MM.1S (cell line): ENCODE results near the gene MYL6B.

Experiments
- EZH2 ChIP-seq: fragments of 300-600 bp; sonication (generic); optimal IDR thresholded peaks from 2 replicates; pipeline ENCODE3; 2017; ENCODE audit warnings: low read depth, mild to moderate bottlenecking, antibody characterized with exemption, low read length, mixed read lengths
- TF ChIP-seq, protein P1 (sequence below): fragments of 300-600 bp; sonication (generic); IDR thresholded peaks from 2 replicates; pipeline ENCODE4 v1.5.1; 2016; ENCODE audit warnings: antibody characterized with exemption, low read length, mixed read lengths

DNA sequence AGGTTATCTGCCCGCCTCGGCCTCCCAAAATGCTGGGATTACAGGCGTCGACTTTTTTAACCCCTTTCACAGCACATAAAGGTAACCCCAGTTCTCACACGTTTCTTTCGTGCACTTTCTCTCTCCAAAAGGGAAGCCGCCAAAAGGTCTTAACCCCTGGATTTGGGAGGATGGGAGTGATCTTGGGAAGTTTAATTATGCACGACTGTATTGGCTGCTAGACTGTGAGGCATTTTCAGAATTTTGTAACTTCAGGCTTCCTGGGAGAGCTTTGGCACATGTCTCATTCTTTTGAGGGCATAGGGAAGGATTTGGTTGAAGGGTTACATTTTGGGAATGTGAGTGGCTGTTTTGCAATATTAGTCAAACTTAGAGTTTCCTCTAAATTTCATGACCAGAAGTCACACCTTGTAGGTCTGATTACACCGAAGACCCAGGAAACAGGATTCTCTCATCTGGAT, 38.3 kb downstream of the MYL6B start:
- TF ChIP-seq EZH2: no peak
- TF ChIP-seq, protein P1, sequence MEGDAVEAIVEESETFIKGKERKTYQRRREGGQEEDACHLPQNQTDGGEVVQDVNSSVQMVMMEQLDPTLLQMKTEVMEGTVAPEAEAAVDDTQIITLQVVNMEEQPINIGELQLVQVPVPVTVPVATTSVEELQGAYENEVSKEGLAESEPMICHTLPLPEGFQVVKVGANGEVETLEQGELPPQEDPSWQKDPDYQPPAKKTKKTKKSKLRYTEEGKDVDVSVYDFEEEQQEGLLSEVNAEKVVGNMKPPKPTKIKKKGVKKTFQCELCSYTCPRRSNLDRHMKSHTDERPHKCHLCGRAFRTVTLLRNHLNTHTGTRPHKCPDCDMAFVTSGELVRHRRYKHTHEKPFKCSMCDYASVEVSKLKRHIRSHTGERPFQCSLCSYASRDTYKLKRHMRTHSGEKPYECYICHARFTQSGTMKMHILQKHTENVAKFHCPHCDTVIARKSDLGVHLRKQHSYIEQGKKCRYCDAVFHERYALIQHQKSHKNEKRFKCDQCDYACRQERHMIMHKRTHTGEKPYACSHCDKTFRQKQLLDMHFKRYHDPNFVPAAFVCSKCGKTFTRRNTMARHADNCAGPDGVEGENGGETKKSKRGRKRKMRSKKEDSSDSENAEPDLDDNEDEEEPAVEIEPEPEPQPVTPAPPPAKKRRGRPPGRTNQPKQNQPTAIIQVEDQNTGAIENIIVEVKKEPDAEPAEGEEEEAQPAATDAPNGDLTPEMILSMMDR: no peak
